Activated CD4-positive, alpha-beta memory T cell treated with anti-CD3 and anti-CD28 coated beads for 36 hours (primary cell): ENCODE results near the gene TMEM267. TPM values are rescaled to one million over a fixed set of nuclear protein-coding genes. Genes with fewer than 3 reads are reported as not detected.
"Not testable (repeated sequence)": the region's sequence is repeated elsewhere in the genome, so short reads cannot be mapped to it uniquely, and the experiment has no call there.

Experiments
- CTCF ChIA-PET: fragments of 350-600 bp; sonication (Branson Sonifier 250); formaldehyde crosslinking; loops from one replicate; lab custom pipeline; 2021; ENCODE audit warnings: antibody characterized with exemption, inconsistent platforms; lab: Charles Lee
- POLR2A ChIA-PET: fragments of 350-600 bp; sonication (Branson Sonifier 250); formaldehyde crosslinking; loops from one replicate; lab custom pipeline; 2021; ENCODE audit warnings: antibody characterized with exemption; lab: Charles Lee
- DNase-seq: peaks from one replicate; pipeline ENCODE4 v3.0.0-alpha.2; 2020
- H3K27ac Mint-ChIP-seq: one replicate; pipeline ENCODE4 v1.8.0; 2021; ENCODE audit warnings: mixed read lengths
- H3K27me3 Mint-ChIP-seq: one replicate; pipeline ENCODE4 v1.8.0; 2021; ENCODE audit warnings: mixed read lengths
- H3K36me3 Mint-ChIP-seq: one replicate; pipeline ENCODE4 v1.8.0; 2021; ENCODE audit warnings: mixed read lengths
- H3K4me1 Mint-ChIP-seq: one replicate; pipeline ENCODE4 v1.8.0; 2021; ENCODE audit warnings: low read depth, mixed read lengths
- H3K4me3 Mint-ChIP-seq: one replicate; pipeline ENCODE4 v1.8.0; 2021; ENCODE audit warnings: mild to moderate bottlenecking, mixed read lengths
- H3K9me3 Mint-ChIP-seq: one replicate; pipeline ENCODE4 v1.8.0; 2021; ENCODE audit warnings: mixed read lengths
- intact Hi-C: fragments of 100-400 bp; cut with micrococcal nuclease; formaldehyde crosslinking; loops from one replicate; pipeline ENCODE4 v1.15.1; 2023
- total RNA-seq, 2 experiments: library from RNA; stranded (reverse); gene quantifications; one replicate each; pipeline ENCODE4 v1.2.3, GENCODE V29; 2021

The TMEM267 gene
- 10 to 100 TPM; 17.6 to 19.7 TPM for total RNA-seq

DNA sequence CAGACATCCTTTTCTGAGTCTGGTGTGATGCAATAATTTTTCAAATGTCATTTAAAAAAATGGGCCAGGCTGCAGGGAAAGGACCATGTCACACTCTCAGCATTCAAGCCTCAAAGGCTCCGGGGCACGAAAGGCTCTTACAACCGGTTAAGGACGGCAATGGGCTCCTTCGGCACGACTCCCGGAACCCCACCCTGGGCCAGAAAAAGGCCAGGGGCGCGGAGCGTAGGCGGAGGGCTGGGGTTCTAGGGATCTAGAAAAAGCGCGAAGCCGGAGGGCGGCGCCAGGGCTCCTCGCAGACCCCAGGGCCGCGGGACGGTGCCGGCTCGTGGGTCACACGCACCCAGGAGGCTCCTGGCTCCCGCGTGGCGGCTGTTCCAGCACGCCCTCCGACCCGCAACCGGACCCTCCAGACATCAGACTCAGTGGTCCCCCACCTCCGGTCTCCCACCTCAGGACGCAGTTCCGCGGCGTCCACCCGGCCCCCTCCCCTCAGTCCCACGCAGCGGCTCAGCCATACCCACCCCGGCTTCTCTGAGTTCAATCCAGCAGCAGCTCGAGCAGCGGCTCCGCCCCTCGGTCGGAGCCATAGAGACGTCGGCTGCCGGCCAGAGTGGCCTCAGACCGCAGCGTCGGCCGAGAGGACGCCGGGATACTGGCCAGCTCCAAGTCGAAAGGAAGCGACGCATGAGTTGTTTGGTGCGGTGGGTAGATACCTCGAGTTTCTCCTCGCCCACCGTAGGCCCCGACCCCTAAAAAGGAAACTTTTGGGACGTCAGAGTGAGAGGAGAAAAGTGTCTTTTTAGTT, at the start of gene TMEM267:
TMEM267 (minus strand) TSS at position 568 of the 808 bp plus-strand sequence. CDS start 29,896 bp downstream, outside the sequence.
- ChIA-PET CTCF (interaction anchor here (0.7 to 3.2 kb wide), 30 partner anchors 14 to 575 kb away, joined by 3 to 22 read pairs (median 6); partner anchors contain the start of genes C5orf34, HMGCS1, NIM1K and NNT), POLR2A (interaction anchor here (0.6 to 4.1 kb wide), 21 partner anchors 31 to 1326 kb away, joined by 3 to 43 read pairs (median 6); partner anchors contain the start of genes C5orf34, HMGCS1, NNT and ZNF131)
- H3K36me3 Mint-ChIP-seq = peaks cover 19% of the 10 kb centered on the region
- peak within 1 kb of the TSS; percentile 98 for H3K4me3 Mint-ChIP-seq
- H3K27me3 Mint-ChIP-seq = no peaks in the 10 kb centered on the region
- H3K4me1 Mint-ChIP-seq = peaks cover 49% of the 10 kb centered on the region
- peak; percentile 92 for DNase-seq
- H3K27ac Mint-ChIP-seq = peak within 1 kb of the TSS; percentile 100
- intact Hi-C loops = loop anchor here (1.0 to 10.0 kb wide), 14 partner anchors 32 to 1325 kb away; partner anchors contain the start of genes C5orf34, HMGCS1 and MRPS30
- H3K9me3 Mint-ChIP-seq = no peaks in the 10 kb centered on the region

DNA sequence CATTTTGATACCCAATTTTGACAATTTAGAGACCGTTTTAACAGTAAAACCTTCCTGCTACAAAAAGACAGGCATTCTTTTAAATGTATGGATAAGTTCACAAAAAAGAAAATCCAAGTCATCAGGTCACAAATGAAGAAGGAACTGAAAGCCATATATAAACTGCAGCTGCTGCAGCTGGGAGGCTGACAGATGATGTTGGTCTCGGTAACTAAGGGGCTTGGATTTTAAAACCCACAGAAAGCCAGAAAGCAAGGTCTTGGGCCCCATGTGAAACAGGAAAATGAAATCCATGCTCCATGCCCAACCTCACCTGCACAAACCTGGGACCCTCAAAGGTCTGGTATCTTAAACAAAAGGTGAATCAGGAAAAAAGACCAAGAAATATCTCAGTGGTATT, 47.0 kb upstream of the TMEM267 start:
- Mint-ChIP-seq H3K9me3 (no peaks in the 10 kb centered on the region), H3K4me3 (no peak overlapping the region), H3K27me3 (no peaks in the 10 kb centered on the region), H3K27ac (no peak overlapping the region), H3K36me3 (peaks cover 53% of the 10 kb centered on the region), H3K4me1 (peaks cover 12% of the 10 kb centered on the region)
- intact Hi-C loops = no loop called here
- ChIA-PET POLR2A (no interaction called here), CTCF (no interaction called here)
- no peak for DNase-seq

GRCh38 chr5:43523662-43524072, 40.0 kb upstream of the TMEM267 start:
- no peaks in the 10 kb centered on the region for H3K27me3 Mint-ChIP-seq
- CTCF ChIA-PET = interaction anchor here (1.2 kb wide), 1 partner anchor 39 kb away, joined by 6 read pairs; the partner anchor contains the start of gene TMEM267
- DNase-seq = no peak
- no peaks in the 10 kb centered on the region for H3K4me1 Mint-ChIP-seq
- no peak overlapping the region for H3K4me3 Mint-ChIP-seq
- H3K9me3 Mint-ChIP-seq = no peaks in the 10 kb centered on the region
- intact Hi-C loops = no loop called here
- peaks cover 28% of the 10 kb centered on the region for H3K36me3 Mint-ChIP-seq
- no peak overlapping the region for H3K27ac Mint-ChIP-seq
- POLR2A ChIA-PET = no interaction called here

- POLR2A ChIA-PET = no interaction called here
- CTCF ChIA-PET = no interaction called here
- no peaks in the 10 kb centered on the region for H3K27me3 Mint-ChIP-seq
These were observed 37.0 kb upstream of the TMEM267 start for GRCh38 chr5:43520615-43521014.

DNA sequence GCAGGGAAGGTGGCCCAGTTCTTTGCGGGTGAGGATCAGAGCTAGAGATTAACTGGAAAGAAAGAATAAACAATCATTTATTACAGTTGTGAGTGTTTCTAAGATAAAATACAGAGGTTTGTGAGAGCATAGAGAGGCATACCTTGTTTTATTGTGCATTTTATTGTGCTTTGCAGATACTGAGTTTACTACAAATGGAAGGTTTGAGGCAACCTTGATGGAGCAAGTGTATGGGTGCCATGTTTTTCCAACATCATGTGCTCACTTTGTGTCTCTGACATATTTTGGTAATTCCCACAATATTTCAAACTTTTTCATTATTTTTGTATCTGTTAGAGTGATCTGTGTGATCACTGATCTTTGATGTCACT, 32.0 kb upstream of the TMEM267 start:
- DNase-seq = no peak
- H3K4me3 Mint-ChIP-seq = peak overlapping the region; percentile 95
- H3K9me3 Mint-ChIP-seq = no peaks in the 10 kb centered on the region
- H3K27ac Mint-ChIP-seq = peak overlapping the region; percentile 99
- peaks cover 26% of the 10 kb centered on the region for H3K4me1 Mint-ChIP-seq
- intact Hi-C loops = loop anchor here (1.0 to 10.0 kb wide), 7 partner anchors 18 to 1293 kb away; partner anchors contain the start of genes HMGCS1, MRPS30, NNT and TMEM267
- POLR2A ChIA-PET = interaction anchor here (0.6 to 2.2 kb wide), 5 partner anchors 9 to 108 kb away, joined by 3 to 43 read pairs (median 4); partner anchors contain the start of genes NNT and TMEM267
- H3K27me3 Mint-ChIP-seq = no peaks in the 10 kb centered on the region
- H3K36me3 Mint-ChIP-seq = peaks cover 2% of the 10 kb centered on the region
- CTCF ChIA-PET = interaction anchor here (1.2 to 2.7 kb wide), 3 partner anchors 31 to 40 kb away, joined by 3 to 19 read pairs (median 4); partner anchors contain the start of gene TMEM267

More at GRCh38 chr5:43520615-43521014, 37.0 kb upstream of the TMEM267 start:
- DNase-seq = no peak
- no peak overlapping the region for H3K27ac Mint-ChIP-seq
- H3K9me3 Mint-ChIP-seq = no peaks in the 10 kb centered on the region
- no peak overlapping the region for H3K4me3 Mint-ChIP-seq
- intact Hi-C loops = no loop called here
- peaks cover 6% of the 10 kb centered on the region for H3K4me1 Mint-ChIP-seq
- H3K36me3 Mint-ChIP-seq = peaks cover 19% of the 10 kb centered on the region

GRCh38 chr5:43514816-43515677, 31.4 kb upstream of the TMEM267 start, which contains the start of gene C5orf34:
Gene C5orf34 (minus strand): TSS chr5:43515148. CDS start chr5:43509339, 5,809 bp downstream.
- Mint-ChIP-seq H3K36me3 (peaks cover 2% of the 10 kb centered on the region), H3K4me1 (peaks cover 26% of the 10 kb centered on the region), H3K27ac (peak within 1 kb of the TSS; percentile 99), H3K27me3 (no peaks in the 10 kb centered on the region), H3K9me3 (no peaks in the 10 kb centered on the region), H3K4me3 (peak within 1 kb of the TSS; percentile 95)
- ChIA-PET POLR2A (interaction anchor here (0.6 to 2.2 kb wide), 7 partner anchors 10 to 394 kb away, joined by 3 to 43 read pairs (median 4); partner anchors contain the start of genes NNT, TMEM267 and ZNF131), CTCF (interaction anchor here (0.6 to 2.7 kb wide), 5 partner anchors 19 to 406 kb away, joined by 3 to 19 read pairs (median 3); partner anchors contain the start of gene TMEM267)
- peak; percentile 97 for DNase-seq
- intact Hi-C loops = loop anchor here (1.0 to 10.0 kb wide), 7 partner anchors 18 to 1293 kb away; partner anchors contain the start of genes HMGCS1, MRPS30, NNT and TMEM267

- peaks cover 26% of the 10 kb centered on the region for H3K4me1 Mint-ChIP-seq
- no peaks in the 10 kb centered on the region for H3K9me3 Mint-ChIP-seq
- peak overlapping the region; percentile 99 for H3K27ac Mint-ChIP-seq
- peak; percentile 73 for DNase-seq
- H3K27me3 Mint-ChIP-seq = no peaks in the 10 kb centered on the region
- intact Hi-C loops = loop anchor here (10.0 kb wide), 1 partner anchor 450 kb away; no protein-coding TSS in a partner anchor
- H3K4me3 Mint-ChIP-seq = peak overlapping the region; percentile 95
- peaks cover 2% of the 10 kb centered on the region for H3K36me3 Mint-ChIP-seq
- CTCF ChIA-PET = interaction anchor here (1.0 to 2.7 kb wide), 2 partner anchors 20 to 30 kb away, joined by 3 to 19 read pairs; partner anchors contain the start of gene TMEM267
- POLR2A ChIA-PET = interaction anchor here (0.7 to 2.2 kb wide), 4 partner anchors 30 to 393 kb away, joined by 3 to 43 read pairs (median 10); partner anchors contain the start of genes NNT, TMEM267 and ZNF131
These were observed 30.8 kb upstream of the TMEM267 start for GRCh38 chr5:43514471-43514815.

- peaks cover 26% of the 10 kb centered on the region for H3K4me1 Mint-ChIP-seq
- ChIA-PET CTCF (interaction anchor here (2.7 kb wide), 1 partner anchor 29 kb away, joined by 19 read pairs; the partner anchor contains the start of gene TMEM267), POLR2A (interaction anchor here (1.6 to 2.2 kb wide), 3 partner anchors 29 to 393 kb away, joined by 7 to 43 read pairs (median 14); partner anchors contain the start of genes NNT, TMEM267 and ZNF131)
- H3K27me3 Mint-ChIP-seq = no peaks in the 10 kb centered on the region
- intact Hi-C loops = loop anchor here (10.0 kb wide), 1 partner anchor 449 kb away; no protein-coding TSS in a partner anchor
- H3K36me3 Mint-ChIP-seq = peaks cover 4% of the 10 kb centered on the region
- H3K27ac Mint-ChIP-seq = peak overlapping the region; percentile 99
- H3K9me3 Mint-ChIP-seq = no peaks in the 10 kb centered on the region
- DNase-seq = no peak
- peak overlapping the region; percentile 95 for H3K4me3 Mint-ChIP-seq
These were observed 30.4 kb upstream of the TMEM267 start for GRCh38 chr5:43514025-43514424.

- H3K36me3 Mint-ChIP-seq, DNase-seq, CTCF ChIA-PET, H3K9me3 Mint-ChIP-seq, H3K27ac Mint-ChIP-seq, POLR2A ChIA-PET, H3K27me3 Mint-ChIP-seq, H3K4me3 Mint-ChIP-seq: not testable (repeated sequence)
- intact Hi-C loops = loop anchor here (10.0 kb wide), 1 partner anchor 446 kb away; no protein-coding TSS in a partner anchor
- H3K4me1 Mint-ChIP-seq = peaks cover 24% of the 10 kb centered on the region
These were observed 27.4 kb upstream of the TMEM267 start for GRCh38 chr5:43511062-43511461.

- intact Hi-C loops = no loop called here
- H3K4me1 Mint-ChIP-seq = peaks cover 3% of the 10 kb centered on the region
- CTCF ChIA-PET = no interaction called here
These were observed 14.9 kb upstream of the TMEM267 start for GRCh38 chr5:43498581-43498980.

More at GRCh38 chr5:43498581-43498980, 14.9 kb upstream of the TMEM267 start:
- no peak overlapping the region for H3K4me3 Mint-ChIP-seq
- H3K27me3 Mint-ChIP-seq = no peaks in the 10 kb centered on the region
- POLR2A ChIA-PET = no interaction called here
- no peak overlapping the region for H3K27ac Mint-ChIP-seq
- DNase-seq = no peak
- H3K9me3 Mint-ChIP-seq = no peaks in the 10 kb centered on the region
- peaks cover 21% of the 10 kb centered on the region for H3K36me3 Mint-ChIP-seq
